Measurements from ENCODE around the gene SPACA6. TPM values are rescaled to one million over a fixed set of nuclear protein-coding genes. Genes with fewer than 3 reads are reported as not detected.

The SPACA6 gene
- total RNA-seq, 1 experiment from 2014 or later: 3.6 TPM

DNA sequence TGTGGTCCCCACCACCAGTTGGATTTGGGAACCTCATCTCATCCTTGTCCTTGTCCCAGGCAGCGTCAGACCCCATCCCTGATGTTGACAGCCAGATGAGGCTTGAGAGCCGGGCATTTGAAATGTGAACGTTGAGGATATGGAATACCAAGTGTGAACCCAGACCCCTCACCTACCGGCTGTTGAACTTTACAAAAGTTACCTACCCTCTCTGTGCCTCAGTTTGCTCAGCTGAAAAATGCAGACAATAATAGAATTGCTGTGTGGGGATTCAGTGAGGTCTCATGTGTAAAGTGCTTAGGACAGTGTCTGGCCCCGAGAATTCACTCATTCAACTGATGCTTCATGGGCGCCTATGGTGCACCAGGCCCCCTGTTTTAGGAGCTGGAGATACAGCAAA, 45.8 kb upstream of the SPACA6 start:
- Mint-ChIP-seq H3K9me3 (ENCODE audit: unreplicated experiment) (no peaks in the 10 kb centered on the region), H3K27ac (ENCODE audit: unreplicated experiment) (no peak overlapping the region), H3K27me3 (ENCODE audit: insufficient read depth, unreplicated experiment) (peaks cover 16% of the 10 kb centered on the region), H3K36me3 (ENCODE audit: insufficient read depth, unreplicated experiment) (no peaks in the 10 kb centered on the region), H3K4me1 (ENCODE audit: low read depth, unreplicated experiment) (peaks cover 7% of the 10 kb centered on the region), H3K4me3 (ENCODE audit: unreplicated experiment) (no peak overlapping the region)
- CTCF ChIA-PET: no interaction called here
- POLR2A ChIA-PET: no interaction called here
- TF ChIP-seq, protein P1, sequence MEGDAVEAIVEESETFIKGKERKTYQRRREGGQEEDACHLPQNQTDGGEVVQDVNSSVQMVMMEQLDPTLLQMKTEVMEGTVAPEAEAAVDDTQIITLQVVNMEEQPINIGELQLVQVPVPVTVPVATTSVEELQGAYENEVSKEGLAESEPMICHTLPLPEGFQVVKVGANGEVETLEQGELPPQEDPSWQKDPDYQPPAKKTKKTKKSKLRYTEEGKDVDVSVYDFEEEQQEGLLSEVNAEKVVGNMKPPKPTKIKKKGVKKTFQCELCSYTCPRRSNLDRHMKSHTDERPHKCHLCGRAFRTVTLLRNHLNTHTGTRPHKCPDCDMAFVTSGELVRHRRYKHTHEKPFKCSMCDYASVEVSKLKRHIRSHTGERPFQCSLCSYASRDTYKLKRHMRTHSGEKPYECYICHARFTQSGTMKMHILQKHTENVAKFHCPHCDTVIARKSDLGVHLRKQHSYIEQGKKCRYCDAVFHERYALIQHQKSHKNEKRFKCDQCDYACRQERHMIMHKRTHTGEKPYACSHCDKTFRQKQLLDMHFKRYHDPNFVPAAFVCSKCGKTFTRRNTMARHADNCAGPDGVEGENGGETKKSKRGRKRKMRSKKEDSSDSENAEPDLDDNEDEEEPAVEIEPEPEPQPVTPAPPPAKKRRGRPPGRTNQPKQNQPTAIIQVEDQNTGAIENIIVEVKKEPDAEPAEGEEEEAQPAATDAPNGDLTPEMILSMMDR (IDR thresholded peaks at IDR 0.05; ENCODE audit: insufficient read depth in 1 of 2, low read depth in 1 of 2, low read length in 1 of 2, severe bottlenecking in 1 of 2, unreplicated experiment in 1 of 2): no peak
- intact Hi-C loops (cut with micrococcal nuclease; ENCODE audit: unreplicated experiment): no loop called here
- BruUV-seq (replicated peaks): no TSS peak
- Histone ChIP-seq H3K27me3 (replicated peaks; ENCODE audit: control insufficient read depth, insufficient read depth, low read length) (no peaks in the 10 kb centered on the region), H3K4me3 (ENCODE audit: low read depth, low read length) (no peak overlapping the region), H3K4me1 (0 out of 2 replicates have a peak, but pooled peaks cover 3% of the 10 kb centered on the region), H3K9me3 (no peaks in the 10 kb centered on the region), H3K36me3 (ENCODE audit: control insufficient read depth, insufficient read depth, low read length) (no peaks in the 10 kb centered on the region)
- DNase-seq: no peak

- Histone ChIP-seq H3K4me1 (no peaks in the 10 kb centered on the region), H3K9me3 (no peaks in the 10 kb centered on the region), H3K36me3 (ENCODE audit: control insufficient read depth, insufficient read depth, low read length) (no peaks in the 10 kb centered on the region), H3K4me3 (ENCODE audit: low read depth, low read length) (no peak overlapping the region), H3K27me3 (replicated peaks; ENCODE audit: control insufficient read depth, insufficient read depth, low read length) (no peaks in the 10 kb centered on the region)
- BruUV-seq (replicated peaks): no TSS peak
- TF ChIP-seq, protein P1 (IDR thresholded peaks at IDR 0.05; ENCODE audit: insufficient read depth in 1 of 2, low read depth in 1 of 2, low read length in 1 of 2, severe bottlenecking in 1 of 2, unreplicated experiment in 1 of 2): no peak
- H3K9me3 Mint-ChIP-seq (ENCODE audit: unreplicated experiment): peaks cover 10% of the 10 kb centered on the region
- ChIA-PET POLR2A (no interaction called here), CTCF (no interaction called here)
- H3K4me1 Mint-ChIP-seq (ENCODE audit: low read depth, unreplicated experiment): no peaks in the 10 kb centered on the region
- H3K4me3 Mint-ChIP-seq (ENCODE audit: unreplicated experiment): no peak overlapping the region
- DNase-seq: no peak
- intact Hi-C loops (cut with micrococcal nuclease; ENCODE audit: unreplicated experiment): no loop called here
- no peak overlapping the region for H3K27ac Mint-ChIP-seq (ENCODE audit: unreplicated experiment)
- H3K27me3 Mint-ChIP-seq (ENCODE audit: insufficient read depth, unreplicated experiment): peaks cover 9% of the 10 kb centered on the region
- H3K36me3 Mint-ChIP-seq (ENCODE audit: insufficient read depth, unreplicated experiment): no peaks in the 10 kb centered on the region
Observed at GRCh38 chr19:51651216-51651846, 41.8 kb upstream of the SPACA6 start.

DNA sequence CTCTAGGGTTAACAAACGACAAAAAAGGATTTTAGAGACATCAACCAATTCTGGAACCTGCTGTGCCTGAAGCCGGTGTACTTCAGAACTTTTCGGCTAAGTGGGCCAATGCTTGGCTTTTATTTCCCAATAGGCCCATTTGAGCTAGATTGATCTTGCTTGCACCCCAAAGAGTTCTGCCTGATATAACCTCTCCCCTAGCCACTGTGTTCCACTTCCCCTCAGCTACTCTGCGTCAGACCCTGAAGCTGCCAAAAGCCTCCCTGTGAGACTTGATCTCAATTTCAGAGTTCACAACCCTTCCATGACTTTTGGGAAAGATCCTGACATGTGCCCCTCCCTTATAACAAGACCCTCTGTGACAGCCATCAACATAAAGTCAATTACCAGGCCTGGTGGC, 40.9 kb upstream of the SPACA6 start:
- Mint-ChIP-seq H3K36me3 (ENCODE audit: insufficient read depth, unreplicated experiment) (no peaks in the 10 kb centered on the region), H3K9me3 (ENCODE audit: unreplicated experiment) (peaks cover 10% of the 10 kb centered on the region), H3K4me1 (ENCODE audit: low read depth, unreplicated experiment) (no peaks in the 10 kb centered on the region), H3K27me3 (ENCODE audit: insufficient read depth, unreplicated experiment) (peaks cover 9% of the 10 kb centered on the region), H3K27ac (ENCODE audit: unreplicated experiment) (no peak overlapping the region), H3K4me3 (ENCODE audit: unreplicated experiment) (no peak overlapping the region)
- POLR2A ChIA-PET: no interaction called here
- Histone ChIP-seq H3K9me3 (no peaks in the 10 kb centered on the region), H3K4me3 (ENCODE audit: low read depth, low read length) (no peak overlapping the region), H3K36me3 (ENCODE audit: control insufficient read depth, insufficient read depth, low read length) (no peaks in the 10 kb centered on the region), H3K27me3 (replicated peaks; ENCODE audit: control insufficient read depth, insufficient read depth, low read length) (no peaks in the 10 kb centered on the region), H3K4me1 (no peaks in the 10 kb centered on the region)
- no TSS peak for BruUV-seq (replicated peaks)
- intact Hi-C loops (cut with micrococcal nuclease; ENCODE audit: unreplicated experiment): no loop called here
- CTCF ChIA-PET: no interaction called here
- DNase-seq: no peak
- TF ChIP-seq, protein P1 (IDR thresholded peaks at IDR 0.05; ENCODE audit: insufficient read depth in 1 of 2, low read depth in 1 of 2, low read length in 1 of 2, severe bottlenecking in 1 of 2, unreplicated experiment in 1 of 2): no peak
